Activated T-helper 2 cell treated with anti-CD3 and anti-CD28 coated beads, Interferon-gamma antibody, Interleukin-2, Interleukin-4, amounts not matched to agents 10 μg/mL and 5 μg/mL and 100 μg/mL, durations not matched to agents 14 hours and 24 hours and 36 hours (primary cell): Measurements from ENCODE around the gene CMTM4. TPM values are rescaled to one million over a fixed set of nuclear protein-coding genes. Genes with fewer than 3 reads are reported as not detected.
"Not testable (repeated sequence)": the region's sequence is repeated elsewhere in the genome, so short reads cannot be mapped to it uniquely, and the experiment has no call there.

Experiments used
- DNase-seq: peaks from one replicate; pipeline ENCODE4 v3.0.0; 2021; ENCODE audit warnings: low spot score
- H3K27ac Mint-ChIP-seq: one replicate; pipeline ENCODE4 v1.8.0; 2021; ENCODE audit warnings: mixed read lengths
- H3K27me3 Mint-ChIP-seq: one replicate; pipeline ENCODE4 v1.8.0; 2021; ENCODE audit warnings: low read depth, mixed read lengths
- H3K36me3 Mint-ChIP-seq: one replicate; pipeline ENCODE4 v1.8.0; 2021; ENCODE audit warnings: low read depth, mixed read lengths
- H3K4me1 Mint-ChIP-seq: one replicate; pipeline ENCODE4 v1.8.0; 2021; ENCODE audit warnings: low read depth, mixed read lengths
- H3K4me3 Mint-ChIP-seq: one replicate; pipeline ENCODE4 v1.8.0; 2021; ENCODE audit warnings: low read depth, mild to moderate bottlenecking, moderate library complexity, mixed read lengths
- H3K9me3 Mint-ChIP-seq: one replicate; pipeline ENCODE4 v1.8.0; 2021; ENCODE audit warnings: mixed read lengths
- intact Hi-C: fragments of 100-400 bp; cut with micrococcal nuclease; formaldehyde crosslinking; loops from one replicate; pipeline ENCODE4 v1.15.1; 2023
- total RNA-seq: library from RNA; stranded (reverse); gene quantifications from 2 replicates; pipeline ENCODE4 v1.2.3, GENCODE V29; 2022

Gene CMTM4
- total RNA-seq, 1 donor from 2014 or later = 4.0 TPM

DNA sequence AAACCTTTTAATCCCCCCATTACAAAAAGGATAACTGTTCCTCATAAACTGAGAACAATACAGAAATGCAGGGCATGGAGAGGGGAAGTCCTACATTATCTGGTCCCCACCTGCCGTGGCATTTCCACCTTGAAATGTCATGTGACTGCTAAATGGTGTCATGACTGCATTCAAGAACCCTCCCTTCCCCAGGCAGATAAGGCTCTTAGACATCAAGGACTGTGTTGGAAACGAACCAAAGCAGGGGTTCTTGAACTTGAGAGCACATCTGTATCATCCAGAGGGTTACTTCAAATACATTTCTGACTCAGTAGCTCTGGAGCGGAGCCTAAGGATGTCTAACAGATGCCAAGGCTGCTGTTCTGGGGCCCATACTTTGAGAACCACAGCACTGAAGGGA is 73.7 kb downstream of the CMTM4 start:
- peaks cover 3% of the 10 kb centered on the region for H3K4me1 Mint-ChIP-seq
- DNase-seq = no peak
- H3K36me3 Mint-ChIP-seq = no peaks in the 10 kb centered on the region
- intact Hi-C loops = no loop called here
- H3K27ac Mint-ChIP-seq = no peak overlapping the region
- H3K27me3 Mint-ChIP-seq = no peaks in the 10 kb centered on the region
- no peaks in the 10 kb centered on the region for H3K9me3 Mint-ChIP-seq
- no peak overlapping the region for H3K4me3 Mint-ChIP-seq

DNA sequence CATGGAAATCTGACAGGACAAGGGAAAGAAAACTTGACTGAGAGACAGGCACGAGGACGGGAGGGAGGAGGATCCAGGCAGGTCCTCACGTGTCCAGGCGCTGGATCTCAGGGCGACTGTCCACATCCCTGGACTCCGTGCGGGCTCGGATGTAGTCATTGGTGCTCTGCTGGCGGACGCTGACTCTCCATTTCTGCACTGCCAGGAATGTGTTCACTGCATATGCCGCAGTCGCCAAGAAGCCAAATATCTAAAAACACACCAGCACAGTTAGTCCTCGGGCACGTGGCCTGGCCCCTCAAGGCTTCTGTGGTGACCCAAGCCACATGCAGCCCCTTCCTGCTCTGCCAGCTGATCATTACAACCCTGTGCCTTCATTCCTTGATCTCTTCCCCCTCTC is 74.6 kb downstream of the CMTM4 start:
- Mint-ChIP-seq H3K9me3 (no peaks in the 10 kb centered on the region), H3K27me3 (no peaks in the 10 kb centered on the region), H3K4me1 (peaks cover 3% of the 10 kb centered on the region), H3K4me3 (no peak overlapping the region), H3K36me3 (no peaks in the 10 kb centered on the region), H3K27ac (no peak overlapping the region)
- no peak for DNase-seq
- intact Hi-C loops = no loop called here

DNA sequence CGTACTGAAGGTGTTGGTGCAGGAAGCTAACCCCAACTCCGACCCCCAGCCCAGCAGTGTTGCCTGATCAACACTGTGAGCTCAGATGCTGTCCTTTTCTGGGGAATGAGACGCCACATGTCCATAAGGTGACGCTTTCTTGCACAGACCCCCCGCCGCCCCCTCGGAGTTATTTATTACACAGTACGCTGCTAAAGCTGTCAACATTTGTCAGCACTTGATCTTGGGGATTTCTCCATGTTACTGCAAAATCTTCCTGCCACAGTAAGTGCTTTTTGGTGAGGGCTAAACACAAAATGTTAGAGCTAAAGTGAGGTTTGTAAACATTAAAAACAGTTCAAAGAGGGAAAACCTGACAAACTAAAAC is 76.1 kb downstream of the CMTM4 start:
- Mint-ChIP-seq H3K27ac (no peak overlapping the region), H3K4me1 (peaks cover 3% of the 10 kb centered on the region), H3K9me3 (no peaks in the 10 kb centered on the region), H3K36me3 (no peaks in the 10 kb centered on the region), H3K4me3 (no peak overlapping the region), H3K27me3 (no peaks in the 10 kb centered on the region)
- DNase-seq = no peak
- intact Hi-C loops = no loop called here

DNA sequence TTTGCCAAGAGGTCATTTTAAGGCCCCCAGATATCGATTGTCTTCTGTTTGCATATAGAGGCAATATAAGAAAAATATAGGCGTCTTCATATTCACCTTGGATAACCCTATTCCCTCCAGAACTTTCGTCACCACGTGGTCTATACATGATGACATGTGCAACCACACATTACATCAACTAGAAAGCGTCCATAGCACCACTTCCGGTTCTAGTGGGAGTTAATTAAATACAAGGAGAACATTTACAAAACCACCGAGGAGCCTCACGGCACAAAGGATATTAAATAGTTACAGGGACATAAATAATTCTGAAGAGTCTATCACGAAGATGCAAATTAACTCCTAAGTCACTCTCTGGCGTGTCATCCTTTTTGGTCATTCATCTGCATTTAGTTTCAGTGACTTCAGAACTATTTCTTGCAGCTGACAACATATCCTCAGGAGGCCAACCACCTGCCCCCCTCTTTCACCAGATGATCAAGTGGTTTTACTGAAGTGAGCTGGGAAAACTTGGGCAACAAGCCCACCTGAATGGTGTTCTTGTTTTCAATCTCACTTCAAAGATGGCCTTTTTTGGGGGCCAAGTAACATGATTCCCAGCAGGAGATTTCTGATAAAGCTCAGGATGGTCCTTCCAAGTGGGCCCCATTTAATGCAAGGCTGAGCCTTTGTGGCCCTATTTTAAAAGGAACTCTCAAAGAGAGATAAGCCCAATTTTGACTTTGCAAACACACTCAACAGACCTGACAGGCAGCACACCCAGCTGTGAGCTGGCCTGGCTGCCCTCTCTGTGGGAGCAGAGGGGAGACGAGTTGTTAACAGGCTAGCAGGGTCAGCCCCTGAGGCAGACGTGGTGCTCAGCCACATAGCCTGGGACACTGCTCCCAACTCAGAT is 76.8 kb downstream of the CMTM4 start:
- H3K9me3 Mint-ChIP-seq = no peaks in the 10 kb centered on the region
- intact Hi-C loops = no loop called here
- no peak for DNase-seq
- no peak overlapping the region for H3K4me3 Mint-ChIP-seq
- peaks cover 3% of the 10 kb centered on the region for H3K4me1 Mint-ChIP-seq
- no peaks in the 10 kb centered on the region for H3K27me3 Mint-ChIP-seq
- no peak overlapping the region for H3K27ac Mint-ChIP-seq
- H3K36me3 Mint-ChIP-seq = peaks cover 1% of the 10 kb centered on the region

DNA sequence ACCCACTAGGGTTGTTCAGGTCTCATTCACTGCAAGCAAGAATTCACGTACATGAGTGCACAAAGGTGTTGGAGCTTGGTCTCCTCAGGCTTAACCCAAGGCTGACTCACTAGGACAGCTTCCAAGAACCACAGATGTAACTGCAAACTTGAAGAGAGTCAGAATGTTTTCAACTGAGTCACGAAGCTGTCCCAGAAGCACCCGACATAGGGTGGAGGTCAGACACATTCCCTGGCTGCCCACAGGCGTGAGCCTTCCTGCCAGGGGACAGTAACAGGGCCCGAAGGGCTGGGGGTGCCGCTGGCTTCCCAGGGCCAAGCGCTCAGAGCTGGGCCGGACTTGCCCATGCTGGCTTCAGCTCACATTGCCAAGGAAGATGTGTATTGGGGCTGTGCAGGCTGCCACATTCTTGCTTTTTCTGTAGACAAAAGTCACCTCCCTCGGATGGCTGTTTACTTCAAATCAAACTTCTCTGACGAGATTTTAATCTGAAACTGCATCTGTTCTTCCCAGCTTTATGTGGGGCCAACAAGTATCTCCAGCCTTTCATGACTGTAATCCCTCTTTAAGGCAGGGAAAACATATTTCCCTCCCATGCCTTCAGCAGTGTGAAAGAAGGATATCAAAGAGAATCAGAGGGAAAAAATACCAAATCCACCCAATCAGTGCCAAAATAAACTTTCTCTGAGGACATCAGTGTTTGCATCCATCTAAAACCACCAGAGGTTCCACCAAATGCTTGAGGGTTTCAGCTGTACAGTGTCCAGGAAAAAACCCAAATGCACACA is 77.8 kb downstream of the CMTM4 start:
- H3K27ac Mint-ChIP-seq = no peak overlapping the region
- H3K27me3 Mint-ChIP-seq = no peaks in the 10 kb centered on the region
- no peak overlapping the region for H3K4me3 Mint-ChIP-seq
- peaks cover 3% of the 10 kb centered on the region for H3K4me1 Mint-ChIP-seq
- DNase-seq = no peak
- no peaks in the 10 kb centered on the region for H3K9me3 Mint-ChIP-seq
- peaks cover 4% of the 10 kb centered on the region for H3K36me3 Mint-ChIP-seq
- intact Hi-C loops = no loop called here

DNA sequence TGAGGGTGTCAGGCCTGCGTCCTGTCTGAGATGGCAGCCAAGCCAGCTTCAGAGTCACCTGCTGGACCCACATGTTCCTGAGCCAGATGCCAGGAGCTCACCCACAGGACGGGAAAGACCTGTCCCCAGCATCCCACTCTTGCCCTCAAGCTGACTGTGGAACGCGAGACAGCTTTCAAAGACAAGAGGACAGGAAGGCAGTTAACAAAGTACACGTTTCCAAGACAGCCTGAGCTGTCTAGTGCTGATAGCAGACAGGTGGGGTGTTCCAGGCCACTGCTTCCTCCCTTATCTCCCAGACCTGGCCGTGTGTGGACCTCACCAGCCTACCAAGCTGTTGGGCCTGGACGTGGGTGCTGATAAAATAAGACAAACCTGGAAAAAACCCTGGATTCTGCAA is 78.8 kb downstream of the CMTM4 start:
- H3K4me3 Mint-ChIP-seq = no peak overlapping the region
- no peak overlapping the region for H3K27ac Mint-ChIP-seq
- no peaks in the 10 kb centered on the region for H3K9me3 Mint-ChIP-seq
- H3K4me1 Mint-ChIP-seq = peaks cover 3% of the 10 kb centered on the region
- H3K27me3 Mint-ChIP-seq = no peaks in the 10 kb centered on the region
- peaks cover 9% of the 10 kb centered on the region for H3K36me3 Mint-ChIP-seq
- intact Hi-C loops = no loop called here
- no peak for DNase-seq

DNA sequence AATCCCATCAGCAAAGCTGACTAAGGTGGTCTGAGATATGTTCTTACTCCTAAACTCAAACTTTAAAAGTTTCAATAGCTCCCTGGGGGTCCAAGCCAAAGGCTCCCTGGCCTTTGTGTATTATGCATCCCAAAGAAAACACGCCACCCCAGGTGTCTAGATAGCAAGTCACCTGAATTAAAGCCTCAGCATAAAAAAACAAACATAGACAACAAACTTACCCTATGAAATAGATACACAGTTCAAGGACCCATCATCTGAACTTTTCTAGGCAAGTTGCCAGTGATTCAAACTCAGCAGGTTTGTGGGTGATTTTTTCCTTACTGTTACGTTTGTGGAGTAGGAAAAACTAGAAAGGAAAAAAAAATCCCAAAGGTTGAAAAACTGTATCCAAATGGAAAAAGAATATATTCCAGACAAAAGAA is 79.5 kb downstream of the CMTM4 start:
- no peak overlapping the region for H3K27ac Mint-ChIP-seq
- H3K27me3 Mint-ChIP-seq = no peaks in the 10 kb centered on the region
- H3K9me3 Mint-ChIP-seq = no peaks in the 10 kb centered on the region
- H3K36me3 Mint-ChIP-seq = peaks cover 14% of the 10 kb centered on the region
- intact Hi-C loops = no loop called here
- peaks cover 3% of the 10 kb centered on the region for H3K4me1 Mint-ChIP-seq
- no peak for DNase-seq
- no peak overlapping the region for H3K4me3 Mint-ChIP-seq

DNA sequence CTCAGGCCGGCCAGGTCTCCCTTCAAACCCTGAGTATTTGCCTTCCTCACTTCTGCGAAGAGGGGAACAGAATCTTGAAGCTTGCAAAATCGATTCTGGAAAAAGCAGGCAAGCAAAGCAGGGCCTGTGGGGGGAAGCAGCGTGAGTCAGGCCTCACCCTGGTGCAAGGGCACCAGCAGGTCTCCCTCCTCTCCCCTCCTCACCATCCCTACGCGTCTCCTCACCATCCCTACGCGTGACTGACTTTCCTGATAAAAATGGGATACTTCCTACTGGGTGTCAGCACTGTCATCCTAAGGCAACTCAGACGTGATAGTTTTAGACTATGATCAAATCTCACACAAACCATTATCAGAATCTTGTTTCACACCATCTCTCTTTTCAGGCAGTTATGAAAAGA is 80.0 kb downstream of the CMTM4 start:
- no peak for DNase-seq
- H3K4me1 Mint-ChIP-seq = peaks cover 3% of the 10 kb centered on the region
- no peak overlapping the region for H3K4me3 Mint-ChIP-seq
- intact Hi-C loops = no loop called here
- H3K27me3 Mint-ChIP-seq = no peaks in the 10 kb centered on the region
- H3K27ac Mint-ChIP-seq = no peak overlapping the region
- peaks cover 16% of the 10 kb centered on the region for H3K36me3 Mint-ChIP-seq
- H3K9me3 Mint-ChIP-seq = no peaks in the 10 kb centered on the region

DNA sequence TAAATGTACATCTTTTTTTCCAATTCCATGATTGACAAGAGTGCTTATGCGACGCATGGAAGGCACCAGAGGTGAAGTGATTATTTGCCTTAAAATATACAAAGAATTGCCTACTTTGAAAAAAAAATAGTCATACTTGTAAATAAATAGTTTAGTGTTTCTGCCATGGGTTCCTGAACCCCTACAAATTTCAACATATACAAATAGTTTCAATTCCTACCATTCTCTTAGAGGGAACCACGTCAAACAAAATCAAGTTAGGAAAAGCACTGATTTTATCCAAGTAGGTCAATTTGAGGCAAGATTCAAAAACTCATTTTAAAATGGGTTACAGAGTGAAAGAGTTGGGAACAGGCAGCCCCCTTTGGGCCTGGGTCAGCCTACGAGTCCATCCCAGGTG is 80.4 kb downstream of the CMTM4 start:
- Mint-ChIP-seq H3K27me3 (no peaks in the 10 kb centered on the region), H3K27ac (no peak overlapping the region), H3K9me3 (no peaks in the 10 kb centered on the region), H3K4me1 (peaks cover 3% of the 10 kb centered on the region), H3K36me3 (peaks cover 20% of the 10 kb centered on the region), H3K4me3 (no peak overlapping the region)
- DNase-seq = no peak
- intact Hi-C loops = no loop called here

DNA sequence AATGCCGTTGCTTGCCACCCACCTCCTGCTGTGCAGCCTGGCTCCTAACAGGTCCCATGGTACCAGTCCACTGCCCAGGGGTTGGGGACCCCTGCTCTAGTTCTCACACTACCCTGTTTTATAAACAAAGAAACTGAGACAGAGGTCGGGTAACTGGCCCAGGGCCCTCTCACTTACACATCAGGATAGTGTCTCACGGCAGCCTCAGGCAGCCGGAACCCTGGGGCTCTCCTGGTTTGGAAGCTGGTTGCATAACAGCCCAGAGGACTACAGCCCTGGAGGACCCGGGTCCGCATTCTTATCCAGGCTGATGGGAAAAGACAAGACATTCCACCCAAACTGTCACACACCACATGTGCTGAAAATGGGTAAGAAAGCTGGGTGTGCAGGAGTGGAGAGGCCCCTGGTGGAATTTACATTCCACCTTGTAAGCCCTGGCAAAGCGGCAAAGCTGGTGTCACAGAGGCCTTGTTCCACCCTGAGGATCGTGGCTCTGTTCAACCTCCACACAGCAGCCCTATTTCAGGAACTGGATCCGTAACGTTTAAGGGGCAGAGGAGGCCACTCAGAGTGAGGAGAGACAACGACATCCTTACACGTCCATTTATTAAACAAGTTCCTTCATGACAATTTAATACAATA is 82.3 kb downstream of the CMTM4 start:
- no peaks in the 10 kb centered on the region for H3K4me1 Mint-ChIP-seq
- H3K27ac Mint-ChIP-seq = no peak overlapping the region
- no peaks in the 10 kb centered on the region for H3K27me3 Mint-ChIP-seq
- no peaks in the 10 kb centered on the region for H3K9me3 Mint-ChIP-seq
- DNase-seq = no peak
- peaks cover 37% of the 10 kb centered on the region for H3K36me3 Mint-ChIP-seq
- H3K4me3 Mint-ChIP-seq = no peak overlapping the region
- intact Hi-C loops = no loop called here

DNA sequence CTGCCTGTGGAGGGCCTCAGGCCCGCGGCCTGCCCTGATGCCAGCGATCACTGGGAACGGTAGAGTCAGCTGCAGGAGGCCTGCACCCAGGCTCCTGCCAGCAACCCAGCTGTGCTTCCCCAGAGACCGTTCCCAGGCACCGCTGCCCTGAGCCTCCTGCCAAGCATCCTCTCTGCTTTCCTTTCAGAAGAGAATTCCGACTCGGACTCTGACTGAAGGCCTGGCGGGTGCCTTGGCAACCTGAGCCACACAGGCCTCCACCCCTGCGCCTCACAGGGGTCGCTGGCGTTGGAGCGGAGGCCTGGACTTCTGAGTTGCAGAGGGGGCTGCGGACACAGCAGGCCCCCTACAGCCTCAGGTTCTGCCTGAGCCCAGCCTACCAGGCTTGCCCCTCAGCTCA is 84.1 kb downstream of the CMTM4 start:
- peaks cover 54% of the 10 kb centered on the region for H3K36me3 Mint-ChIP-seq
- no peaks in the 10 kb centered on the region for H3K9me3 Mint-ChIP-seq
- peaks cover 14% of the 10 kb centered on the region for H3K4me1 Mint-ChIP-seq
- H3K4me3 Mint-ChIP-seq = no peak overlapping the region
- H3K27ac Mint-ChIP-seq = no peak overlapping the region
- intact Hi-C loops = no loop called here
- no peak for DNase-seq
- no peaks in the 10 kb centered on the region for H3K27me3 Mint-ChIP-seq

DNA sequence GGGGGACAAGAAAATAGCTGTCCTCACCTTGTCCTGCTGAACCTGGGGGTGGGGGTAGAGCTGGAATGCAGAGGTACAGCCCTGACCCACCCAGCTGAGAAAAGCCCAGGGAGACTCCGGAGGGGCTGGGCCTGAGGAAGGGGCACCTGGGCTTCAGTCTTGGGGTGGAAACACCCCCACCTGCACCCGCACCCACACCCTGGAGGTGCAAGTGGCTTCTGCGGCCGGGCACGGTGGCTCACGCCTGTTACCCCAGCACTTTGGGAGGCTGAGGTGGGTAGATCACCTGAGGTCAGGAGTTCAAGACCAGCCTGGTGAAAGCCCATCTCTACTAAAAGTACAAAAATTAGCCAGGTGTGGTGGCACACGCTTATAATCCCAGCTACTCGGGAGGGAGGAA is 84.6 kb downstream of the CMTM4 start:
- H3K9me3 Mint-ChIP-seq, intact Hi-C loops, H3K27me3 Mint-ChIP-seq, H3K27ac Mint-ChIP-seq, H3K4me3 Mint-ChIP-seq, DNase-seq: not testable (repeated sequence)
- Mint-ChIP-seq H3K36me3 (peaks cover 59% of the 10 kb centered on the region), H3K4me1 (peaks cover 14% of the 10 kb centered on the region)
